PFSK-1 (cell line): ENCODE results near the gene HNRNPU.

Source experiments
- FOXP2 ChIP-seq: optimal IDR thresholded peaks from 2 replicates; pipeline ENCODE3; 2011; ENCODE audit warnings: borderline replicate concordance, control low read depth, inconsistent platforms; ENCODE audit not compliant: insufficient read depth; ENCODE audit errors: extremely low read length, extremely low read depth
- POLR2AphosphoS5 ChIP-seq: IDR thresholded peaks from 2 replicates; pipeline ENCODE4 v1.6.1; 2012; ENCODE audit warnings: low read depth, mild to moderate bottlenecking, control low read depth, low read length, moderate library complexity
- SIN3A ChIP-seq: IDR thresholded peaks from 2 replicates; pipeline ENCODE4 v1.6.1; 2012; ENCODE audit warnings: mild to moderate bottlenecking, low read length, moderate library complexity, borderline replicate concordance; ENCODE audit not compliant: insufficient read depth
- TAF1 ChIP-seq: IDR thresholded peaks from 2 replicates; pipeline ENCODE4 v1.6.1; 2012; ENCODE audit warnings: low read length, control low read depth, borderline replicate concordance; ENCODE audit not compliant: insufficient read depth
- TF ChIP-seq, protein P1 (sequence below), 2 experiments: IDR thresholded peaks; 2 replicates each; pipeline versions ENCODE4 v1.6.1 to v1.8.0; 2011 to 2012; ENCODE audit warnings: low read depth in 2 of 2, low read length in 2 of 2, control low read depth in 1 of 2, inconsistent platforms in 1 of 2, mild to moderate bottlenecking in 1 of 2, moderate library complexity in 1 of 2; ENCODE audit not compliant: insufficient read depth in 1 of 2

The HNRNPU gene

DNA sequence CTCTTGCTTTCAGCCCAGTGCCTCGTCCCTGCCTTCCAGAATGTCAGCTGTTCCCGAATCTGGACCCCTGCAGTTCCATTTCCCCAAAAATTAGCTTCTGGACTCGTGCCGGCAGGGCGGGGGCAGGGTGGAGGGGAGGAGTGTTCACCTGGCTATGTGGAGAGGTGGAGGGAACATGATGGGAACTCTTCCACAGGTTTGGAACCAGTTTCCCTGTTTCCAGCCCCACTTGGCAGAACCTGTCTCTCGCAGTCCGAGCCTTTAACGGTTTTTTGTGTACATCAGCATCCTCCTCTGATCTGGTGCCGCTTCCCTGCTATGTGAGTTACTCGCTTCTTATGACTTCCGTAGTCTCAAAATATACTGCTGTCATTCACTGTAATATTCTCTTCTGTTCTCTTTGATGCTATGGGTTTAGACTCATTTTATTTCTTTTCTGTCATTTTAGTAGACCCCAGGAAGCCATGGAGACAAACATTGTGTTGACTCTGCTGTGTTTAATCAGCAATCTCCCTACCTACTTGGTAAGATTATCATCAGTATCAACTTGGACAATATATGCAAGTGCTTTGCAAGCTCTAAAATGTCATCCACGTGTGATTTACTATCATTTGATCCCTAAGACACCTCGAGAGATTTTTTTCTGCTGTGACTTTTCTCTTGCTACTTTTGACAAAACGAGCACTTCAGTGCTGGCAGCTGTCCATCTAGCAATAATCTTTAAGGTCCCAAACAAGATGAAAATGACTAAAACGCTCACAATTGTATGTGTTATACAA lies 33.3 kb upstream of the HNRNPU start:
- TF ChIP-seq FOXP2: no peak
- TF ChIP-seq SIN3A: no peak
- TF ChIP-seq, protein P1, sequence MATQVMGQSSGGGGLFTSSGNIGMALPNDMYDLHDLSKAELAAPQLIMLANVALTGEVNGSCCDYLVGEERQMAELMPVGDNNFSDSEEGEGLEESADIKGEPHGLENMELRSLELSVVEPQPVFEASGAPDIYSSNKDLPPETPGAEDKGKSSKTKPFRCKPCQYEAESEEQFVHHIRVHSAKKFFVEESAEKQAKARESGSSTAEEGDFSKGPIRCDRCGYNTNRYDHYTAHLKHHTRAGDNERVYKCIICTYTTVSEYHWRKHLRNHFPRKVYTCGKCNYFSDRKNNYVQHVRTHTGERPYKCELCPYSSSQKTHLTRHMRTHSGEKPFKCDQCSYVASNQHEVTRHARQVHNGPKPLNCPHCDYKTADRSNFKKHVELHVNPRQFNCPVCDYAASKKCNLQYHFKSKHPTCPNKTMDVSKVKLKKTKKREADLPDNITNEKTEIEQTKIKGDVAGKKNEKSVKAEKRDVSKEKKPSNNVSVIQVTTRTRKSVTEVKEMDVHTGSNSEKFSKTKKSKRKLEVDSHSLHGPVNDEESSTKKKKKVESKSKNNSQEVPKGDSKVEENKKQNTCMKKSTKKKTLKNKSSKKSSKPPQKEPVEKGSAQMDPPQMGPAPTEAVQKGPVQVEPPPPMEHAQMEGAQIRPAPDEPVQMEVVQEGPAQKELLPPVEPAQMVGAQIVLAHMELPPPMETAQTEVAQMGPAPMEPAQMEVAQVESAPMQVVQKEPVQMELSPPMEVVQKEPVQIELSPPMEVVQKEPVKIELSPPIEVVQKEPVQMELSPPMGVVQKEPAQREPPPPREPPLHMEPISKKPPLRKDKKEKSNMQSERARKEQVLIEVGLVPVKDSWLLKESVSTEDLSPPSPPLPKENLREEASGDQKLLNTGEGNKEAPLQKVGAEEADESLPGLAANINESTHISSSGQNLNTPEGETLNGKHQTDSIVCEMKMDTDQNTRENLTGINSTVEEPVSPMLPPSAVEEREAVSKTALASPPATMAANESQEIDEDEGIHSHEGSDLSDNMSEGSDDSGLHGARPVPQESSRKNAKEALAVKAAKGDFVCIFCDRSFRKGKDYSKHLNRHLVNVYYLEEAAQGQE (IDR thresholded peaks at IDR 0.05; ENCODE audit: insufficient read depth in 1 of 2, low read depth in 2 of 2, low read length in 2 of 2): no peak
- TF ChIP-seq TAF1: no peak
- no peak for TF ChIP-seq POLR2AphosphoS5

DNA sequence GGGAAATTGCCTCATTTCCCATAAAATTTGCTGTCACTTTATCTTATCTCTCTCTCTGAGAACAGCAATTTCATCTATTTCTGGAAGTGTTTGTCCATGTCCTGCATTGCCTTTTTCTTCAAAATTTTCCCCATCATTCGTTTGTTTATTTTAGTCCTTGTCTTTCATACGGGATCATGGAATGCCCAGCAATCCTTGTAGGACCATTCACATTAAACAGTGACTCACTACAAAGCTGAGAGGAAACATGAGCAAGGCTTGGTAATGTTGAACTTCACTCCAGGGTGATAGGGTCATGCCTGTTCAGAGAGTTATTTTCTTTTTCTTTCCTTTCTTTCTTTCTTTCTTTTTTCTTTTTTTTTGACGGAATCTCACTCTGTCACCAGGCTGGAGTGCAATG lies 32.2 kb upstream of the HNRNPU start:
- no peak for TF ChIP-seq SIN3A
- no peak for TF ChIP-seq FOXP2
- no peak for TF ChIP-seq POLR2AphosphoS5
- TF ChIP-seq TAF1: no peak
- TF ChIP-seq, protein P1 (IDR thresholded peaks at IDR 0.05; ENCODE audit: insufficient read depth in 1 of 2, low read depth in 2 of 2, low read length in 2 of 2): no peak

DNA sequence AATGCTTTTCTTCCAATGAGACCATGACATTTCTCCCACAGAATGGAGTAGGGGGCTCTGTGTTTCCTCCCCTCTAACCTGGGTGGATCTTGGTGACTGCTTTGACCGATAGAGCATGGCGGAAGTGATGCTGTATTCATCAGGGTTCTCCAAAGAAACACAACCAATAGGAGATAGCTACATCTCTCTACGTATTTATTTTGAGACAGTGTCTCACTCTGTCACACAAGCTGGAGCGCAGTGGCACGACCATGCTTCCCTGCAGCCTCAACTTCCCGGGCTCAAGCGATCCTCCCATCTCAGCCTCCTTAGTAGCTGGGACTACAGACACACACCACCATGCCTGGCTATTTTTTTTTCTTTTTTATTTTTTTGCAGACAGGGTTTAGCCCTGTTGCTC lies 29.5 kb upstream of the HNRNPU start:
- TF ChIP-seq FOXP2 (no peak), TAF1 (no peak), SIN3A (no peak), POLR2AphosphoS5 (no peak)
- TF ChIP-seq, protein P1 (IDR thresholded peaks at IDR 0.05; ENCODE audit: insufficient read depth in 1 of 2, low read depth in 2 of 2, low read length in 2 of 2): no peak

DNA sequence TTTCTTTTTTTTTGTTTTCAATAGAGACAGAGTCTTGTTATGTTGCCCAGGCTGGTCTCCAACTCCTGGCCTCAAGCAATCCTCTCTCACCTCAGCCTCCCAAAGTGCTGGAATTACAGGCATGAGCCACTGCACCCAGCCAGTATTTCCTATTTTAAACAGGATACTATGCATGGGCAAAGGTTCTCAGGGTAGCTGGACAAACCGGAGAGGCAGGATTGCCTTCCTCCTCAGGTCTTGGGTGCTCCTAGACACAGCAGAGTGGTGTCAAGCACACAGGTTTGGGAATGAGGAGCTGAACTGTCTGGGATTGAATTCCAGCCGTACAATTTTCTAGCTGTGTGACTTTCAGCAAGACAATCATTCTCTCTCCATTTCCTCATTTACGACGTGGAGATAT lies 22.9 kb upstream of the HNRNPU start:
- TF ChIP-seq, protein P1 (IDR thresholded peaks at IDR 0.05; ENCODE audit: insufficient read depth in 1 of 2, low read depth in 2 of 2, low read length in 2 of 2): no peak
- TF ChIP-seq SIN3A: no peak
